ENCODE results near the gene LRP1.

The LRP1 gene

GRCh38 chr12:57201631-57202030, 73.3 kb downstream of the LRP1 start:
- no peak for TF ChIP-seq CTCF (IDR thresholded peaks at IDR 0.05; ENCODE audit: low read depth, low read length)
- DNase-seq (ENCODE audit: extremely low read depth, low read depth): no peak

GRCh38 chr12:57202321-57202720, 74.0 kb downstream of the LRP1 start:
- no peak for DNase-seq (ENCODE audit: extremely low read depth, low read depth)
- no peak for TF ChIP-seq CTCF (IDR thresholded peaks at IDR 0.05; ENCODE audit: low read depth, low read length)

- no peak for DNase-seq (ENCODE audit: extremely low read depth, low read depth)
- no peak for TF ChIP-seq CTCF (IDR thresholded peaks at IDR 0.05; ENCODE audit: low read depth, low read length)
Observed at GRCh38 chr12:57203201-57203600, 74.9 kb downstream of the LRP1 start.

GRCh38 chr12:57203791-57204190, 75.5 kb downstream of the LRP1 start:
- DNase-seq (ENCODE audit: extremely low read depth, low read depth): no peak
- TF ChIP-seq CTCF (IDR thresholded peaks at IDR 0.05; ENCODE audit: low read depth, low read length): no peak

- no peak for DNase-seq (ENCODE audit: extremely low read depth, low read depth)
- no peak for TF ChIP-seq CTCF (IDR thresholded peaks at IDR 0.05; ENCODE audit: low read depth, low read length)
Observed at GRCh38 chr12:57204454-57204853, 76.2 kb downstream of the LRP1 start.

GRCh38 chr12:57205186-57205585, 76.9 kb downstream of the LRP1 start:
- TF ChIP-seq CTCF (IDR thresholded peaks at IDR 0.05; ENCODE audit: low read depth, low read length): no peak

GRCh38 chr12:57205931-57206330, 77.6 kb downstream of the LRP1 start:
- TF ChIP-seq CTCF (IDR thresholded peaks at IDR 0.05; ENCODE audit: low read depth, low read length): no peak
- DNase-seq (ENCODE audit: extremely low read depth, low read depth): no peak

More at GRCh38 chr12:57205186-57205585, 76.9 kb downstream of the LRP1 start:
- no peak for DNase-seq (ENCODE audit: extremely low read depth, low read depth)

Measured in AG09319 (cell line).